ENCODE measurements around the gene GRIA4. TPM values are rescaled to one million over a fixed set of nuclear protein-coding genes. Genes with fewer than 3 reads are reported as not detected.
"Not testable (repeated sequence)": the region's sequence is repeated elsewhere in the genome, so short reads cannot be mapped to it uniquely, and the experiment has no call there.

The GRIA4 gene
- polyA plus RNA-seq, 3 donors: 0.19 to 0.26 TPM; not detected in 1

DNA sequence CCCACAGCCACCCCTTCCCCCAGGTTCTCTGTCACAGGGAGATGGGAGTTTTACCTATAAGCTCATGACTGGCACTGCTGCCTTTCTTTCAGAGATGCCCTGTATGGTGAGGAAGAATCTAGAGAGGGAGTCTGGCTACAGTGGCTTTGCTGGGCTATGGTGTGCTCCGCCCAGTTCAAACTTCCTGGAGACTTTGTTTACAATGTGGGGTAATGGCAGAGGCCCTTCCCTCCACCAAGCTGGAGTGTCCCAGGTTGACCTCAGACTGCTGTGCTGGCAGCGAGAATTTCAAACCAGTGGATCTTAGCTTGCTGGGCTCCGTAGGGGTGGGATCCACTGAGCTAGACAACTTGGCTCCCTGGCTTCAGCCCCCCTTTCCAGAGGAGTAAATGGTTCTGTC lies 268.6 kb downstream of the GRIA4 start:
- WGBS, 3 donors: 75 to 89% (median 81%) methylated on average over 3 of the region's 3 CpGs
- no peak overlapping the region for H3K27ac ChIP-seq (ENCODE audit: low read depth, low read length)

DNA sequence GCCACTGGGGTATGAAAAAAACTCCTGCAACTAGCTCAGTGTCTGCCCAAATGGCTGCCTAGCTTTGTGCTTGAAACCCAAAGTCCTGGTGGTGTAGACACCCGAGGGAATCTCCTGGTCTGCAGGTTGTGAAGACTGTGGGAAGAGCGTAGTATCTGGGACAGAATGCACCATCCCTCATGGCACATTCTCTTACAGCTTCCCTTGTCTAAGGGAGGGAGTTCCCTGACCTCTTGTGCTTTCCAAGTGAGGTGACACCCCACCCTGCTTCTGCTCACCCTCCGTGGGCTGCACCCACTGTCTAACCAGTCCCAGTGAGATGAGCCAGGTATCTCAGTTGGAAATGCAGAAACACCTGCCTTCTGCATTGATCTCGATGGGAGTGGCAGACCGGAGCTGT lies 269.1 kb downstream of the GRIA4 start:
- 53 to 79% (median 73%) methylated on average over 5 of the region's 5 CpGs for WGBS, 3 donors

DNA sequence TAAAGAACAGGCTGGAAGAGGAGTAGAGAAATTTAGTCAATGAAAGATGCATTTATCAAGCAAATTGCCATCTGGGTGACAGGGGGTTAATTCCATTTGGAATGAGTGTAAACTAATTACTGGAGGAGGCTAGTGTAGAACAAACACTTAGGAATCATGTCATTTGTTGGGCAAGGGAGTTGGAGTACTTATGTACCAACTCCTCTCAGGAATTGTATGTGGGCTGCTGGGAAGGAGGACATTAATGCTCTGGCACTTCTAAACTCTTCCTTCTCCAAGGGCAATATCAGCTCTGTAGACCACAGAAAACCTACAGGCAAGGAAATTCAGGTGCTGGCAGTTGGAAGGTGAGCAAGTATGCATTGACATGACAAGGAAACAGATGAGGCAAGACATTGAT lies 271.2 kb downstream of the GRIA4 start:
- no peak overlapping the region for H3K27ac ChIP-seq (ENCODE audit: low read depth, low read length)

More for the DNA sequence above, 269.1 kb downstream of the GRIA4 start:
- not testable (repeated sequence) for H3K27ac ChIP-seq (ENCODE audit: low read depth, low read length)

DNA sequence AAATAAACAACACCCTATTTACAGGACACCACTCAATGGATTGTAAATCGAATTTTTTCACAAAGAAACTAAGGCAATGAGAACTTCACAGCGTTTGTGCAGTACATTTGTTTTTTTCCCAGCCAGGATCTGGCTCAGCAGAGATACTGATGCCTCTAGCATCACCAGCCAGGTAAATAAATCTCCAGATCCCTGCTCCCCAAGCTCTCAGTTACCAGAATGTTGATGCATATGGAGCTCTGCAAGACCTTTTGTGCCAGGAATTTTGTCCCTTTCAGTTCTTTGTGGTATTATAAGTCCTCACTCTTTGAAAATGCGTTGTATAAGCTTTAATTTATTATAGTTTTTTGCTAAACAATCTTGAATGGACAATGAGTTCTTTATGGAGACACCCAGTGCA lies 274.6 kb downstream of the GRIA4 start:
- H3K27ac ChIP-seq (ENCODE audit: low read depth, low read length): no peak overlapping the region
- WGBS, 3 donors: 61 to 68% (median 66%) methylated on average over 3 of the region's 3 CpGs

DNA sequence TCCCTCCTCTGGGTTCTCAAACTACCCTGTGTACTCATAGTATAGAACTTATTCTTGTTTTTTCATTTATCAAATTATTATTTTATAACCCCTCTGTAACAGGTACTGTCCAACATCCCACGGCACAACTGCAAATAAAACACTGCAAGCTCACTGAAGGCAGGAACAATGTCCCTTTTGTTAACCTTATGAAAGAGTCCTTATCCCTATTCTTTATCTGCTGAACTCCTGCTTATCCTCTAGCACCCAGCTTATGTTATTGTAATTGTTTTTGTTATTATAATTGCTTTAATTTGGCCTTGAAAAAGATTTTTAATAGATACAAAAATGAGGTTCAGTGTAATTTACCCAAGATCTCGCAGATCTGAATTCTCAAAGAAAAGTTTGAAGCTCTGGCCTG lies 281.8 kb downstream of the GRIA4 start:
- 56 to 86% (median 81%) methylated on average over 2 of the region's 2 CpGs for WGBS, 3 donors
- H3K27ac ChIP-seq (ENCODE audit: low read depth, low read length): no peak overlapping the region

DNA sequence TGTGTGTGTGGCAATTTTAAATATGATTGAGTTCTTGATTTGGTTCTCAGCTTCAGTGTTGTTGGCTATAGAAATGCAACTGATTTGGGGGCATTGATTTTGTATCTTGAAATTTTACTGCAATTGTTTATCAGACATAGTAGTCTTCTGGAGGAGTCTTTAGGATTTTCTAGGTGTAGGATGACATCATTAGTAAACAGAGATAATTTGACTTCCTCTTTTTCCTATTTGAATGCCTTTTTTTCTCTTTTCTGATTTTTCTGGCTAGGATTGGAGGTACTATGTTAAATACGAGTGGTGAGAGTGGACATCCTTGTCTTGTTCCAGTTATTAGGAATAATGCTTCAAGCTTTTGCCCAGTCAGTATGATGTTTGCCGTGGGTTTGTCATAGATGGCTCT lies 287.3 kb downstream of the GRIA4 start:
- WGBS, 3 donors: 85 to 92% (median 86%) methylated on average over 2 of the region's 2 CpGs
- H3K27ac ChIP-seq (ENCODE audit: low read depth, low read length): no peak overlapping the region

DNA sequence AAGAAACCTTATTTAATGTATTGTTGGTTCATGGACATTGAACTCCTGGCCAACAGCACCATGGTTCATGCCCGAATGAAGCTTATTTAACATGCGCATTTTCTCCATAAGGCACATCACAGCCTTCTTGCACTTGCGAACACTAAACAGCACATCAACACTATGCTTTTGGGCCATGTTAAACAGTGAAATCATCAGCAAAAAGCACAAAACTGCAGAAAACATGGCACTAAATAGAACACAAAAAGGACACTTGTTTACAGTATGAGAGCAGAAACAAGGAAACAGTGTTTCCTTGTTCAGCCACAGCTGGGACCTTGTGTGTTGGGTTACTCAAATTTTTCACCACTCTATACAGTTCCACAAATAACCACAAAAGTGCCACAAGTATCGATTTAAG lies 289.9 kb downstream of the GRIA4 start:
- H3K27ac ChIP-seq (ENCODE audit: low read depth, low read length): no peak overlapping the region
- WGBS, 3 donors: 87 to 88% (median 88%) methylated on average over 4 of the region's 4 CpGs

DNA sequence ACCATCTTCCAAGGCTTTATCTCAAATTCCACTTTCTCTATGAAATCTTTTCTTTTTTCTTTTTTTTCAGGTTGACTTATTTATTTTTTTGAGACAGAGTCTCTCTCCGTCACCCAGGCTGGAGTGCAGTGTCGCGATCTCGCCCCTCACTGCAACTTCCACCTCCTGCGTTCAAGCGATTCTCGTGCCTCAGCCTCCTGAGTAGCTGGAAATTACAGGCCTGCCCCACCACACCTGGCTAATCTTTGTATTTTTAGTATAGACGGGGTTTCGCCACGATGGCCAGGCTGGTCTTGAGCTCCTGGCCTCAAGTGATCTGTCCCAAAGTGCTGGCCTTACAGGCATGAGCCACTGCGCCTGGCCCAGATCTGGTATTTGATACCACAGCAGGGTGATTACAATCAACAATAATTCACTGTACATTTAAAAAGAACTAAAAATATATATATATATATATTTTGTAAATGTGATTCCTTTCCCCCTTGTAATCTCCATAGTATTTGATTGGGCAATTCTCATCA lies 290.7 kb downstream of the GRIA4 start:
- WGBS, 3 donors: 95 to 97% (median 95%) methylated on average over 11 of the region's 11 CpGs
- no peak overlapping the region for H3K27ac ChIP-seq (ENCODE audit: low read depth, low read length)

DNA sequence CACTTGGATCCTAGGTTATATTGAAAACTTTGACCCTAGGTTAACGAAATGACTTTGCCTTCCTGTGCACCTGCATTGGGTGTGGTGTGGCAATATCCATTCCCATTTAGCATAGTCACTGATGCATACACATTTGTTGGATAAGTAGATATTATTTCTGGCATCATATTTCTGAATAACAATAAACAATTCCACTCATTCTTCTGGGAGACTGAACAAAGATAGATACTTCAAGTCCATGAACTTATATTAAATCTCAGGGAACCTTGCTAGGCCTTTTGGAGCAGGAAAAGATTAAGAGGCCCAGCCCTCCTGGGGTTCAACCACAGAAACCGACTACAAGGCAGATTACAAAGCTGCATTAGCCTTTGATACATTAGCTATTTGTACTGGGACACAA lies 293.2 kb downstream of the GRIA4 start:
- WGBS, 3 donors: 58 to 66% (median 65%) methylated on average over 2 of the region's 2 CpGs
- no peak overlapping the region for H3K27ac ChIP-seq (ENCODE audit: low read depth, low read length)

DNA sequence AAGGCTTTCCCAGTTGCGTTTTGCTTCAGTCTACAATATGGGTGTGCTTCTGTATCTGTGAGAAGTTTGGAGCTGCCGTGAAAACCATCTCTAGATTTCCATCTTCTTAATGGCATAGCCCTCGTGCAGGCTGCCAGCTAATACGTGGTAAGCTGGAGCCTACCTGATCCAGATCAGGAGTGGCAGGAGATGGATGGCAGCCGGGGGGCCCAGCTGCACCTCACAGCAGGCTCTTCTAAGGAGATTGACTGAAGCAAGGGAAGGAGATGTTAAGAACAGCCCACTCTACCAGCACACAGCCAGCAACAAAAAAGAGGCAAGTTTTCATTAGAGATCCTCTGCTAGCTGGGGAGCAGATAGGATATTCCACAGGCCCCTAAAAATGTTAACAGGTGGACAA lies 296.6 kb downstream of the GRIA4 start:
- H3K27ac ChIP-seq (ENCODE audit: low read depth, low read length): no peak overlapping the region
- WGBS, 3 donors: 75 to 84% (median 78%) methylated on average over 5 of the region's 5 CpGs

DNA sequence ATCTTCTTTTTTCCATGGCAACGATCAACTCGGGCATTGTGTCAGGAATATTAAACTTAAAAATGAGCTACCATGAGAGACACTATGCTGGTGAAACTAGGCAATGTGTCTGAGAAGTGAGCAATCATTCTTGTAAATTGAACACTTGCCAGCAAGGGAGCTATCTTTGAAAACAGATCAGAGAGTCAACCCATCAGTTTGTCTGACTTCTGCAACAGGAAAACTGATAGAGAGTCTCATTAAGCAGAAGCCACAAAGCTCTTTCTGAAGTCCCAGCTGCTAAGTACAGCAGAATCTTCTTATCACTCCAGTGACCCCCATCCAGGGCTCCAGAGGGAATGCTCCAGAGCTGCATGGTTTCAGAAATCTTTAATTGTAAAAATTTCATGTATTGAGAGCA lies 297.4 kb downstream of the GRIA4 start:
- H3K27ac ChIP-seq (ENCODE audit: low read depth, low read length): no peak overlapping the region
- WGBS, 3 donors: 76 to 87% (median 77%) methylated on average over 2 of the region's 2 CpGs

DNA sequence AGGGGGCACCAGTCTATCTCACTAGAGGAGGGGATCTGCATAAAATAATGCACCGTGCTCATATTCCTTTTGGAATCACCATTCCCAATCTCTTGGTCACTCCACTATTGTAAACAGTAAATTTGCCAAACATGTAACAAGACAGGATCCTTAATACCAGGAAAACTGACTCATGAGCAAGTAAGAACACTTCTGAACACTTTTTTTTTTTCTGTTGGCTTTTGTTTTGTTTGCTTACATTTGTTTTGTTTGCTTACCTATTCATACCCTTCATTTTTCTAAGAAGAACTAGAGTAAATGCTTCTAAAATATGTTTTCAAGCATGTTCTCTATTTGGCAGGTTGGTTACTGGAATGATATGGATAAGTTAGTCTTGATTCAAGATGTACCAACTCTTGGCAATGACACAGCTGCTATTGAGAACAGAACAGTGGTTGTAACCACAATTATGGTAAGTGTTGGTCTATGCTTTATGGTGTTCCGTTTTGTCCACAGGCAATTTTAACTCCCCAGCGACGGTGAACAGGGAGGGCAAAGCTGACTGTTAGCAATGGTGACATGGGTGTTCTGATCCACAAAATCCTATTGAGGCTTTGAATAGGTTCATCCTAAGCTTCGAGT lies 300.3 kb downstream of the GRIA4 start:
- WGBS, 3 donors: 81 to 89% (median 85%) methylated on average over 5 of the region's 5 CpGs
- no peak overlapping the region for H3K27ac ChIP-seq (ENCODE audit: low read depth, low read length)

DNA sequence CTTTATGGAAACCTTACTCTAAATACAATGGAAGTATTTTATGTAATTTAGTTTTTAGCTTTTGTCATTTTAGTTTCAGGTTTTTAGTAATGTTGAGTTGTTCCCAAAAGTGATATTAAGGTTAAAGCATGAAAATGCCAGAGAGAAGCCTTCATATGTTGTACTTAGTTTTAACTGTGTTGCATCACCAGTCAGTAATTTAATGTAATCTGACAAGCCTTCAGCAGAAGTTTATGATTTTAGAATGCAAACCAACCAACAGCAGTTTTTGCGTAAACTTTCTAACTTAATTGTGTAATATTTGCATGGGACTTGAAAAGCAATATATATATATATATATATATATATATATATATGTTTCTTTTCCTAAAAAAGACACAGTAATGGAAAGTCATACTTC lies 301.6 kb downstream of the GRIA4 start:
- 87 to 91% (median 90%) methylated on average over 1 of the region's 1 CpG for WGBS, 3 donors
- H3K27ac ChIP-seq (ENCODE audit: low read depth, low read length): no peak overlapping the region

DNA sequence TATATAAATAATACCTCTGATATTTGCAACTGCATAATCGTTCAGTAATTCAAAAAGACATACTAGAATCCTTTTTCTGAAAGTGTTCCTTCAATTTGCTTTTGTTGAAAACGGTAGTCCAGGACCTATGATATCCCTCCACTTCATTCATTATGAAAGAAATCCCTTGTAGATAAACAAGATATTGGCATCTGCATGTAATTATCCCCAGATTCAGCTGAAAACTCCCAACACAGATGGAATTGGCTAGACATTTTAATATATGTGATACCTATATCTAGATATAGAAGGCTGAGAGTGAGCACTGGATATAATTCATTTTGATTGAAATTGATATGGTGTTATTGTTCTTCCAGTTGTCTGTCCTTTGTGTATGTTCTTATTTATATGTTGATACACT lies 302.8 kb downstream of the GRIA4 start:
- H3K27ac ChIP-seq (ENCODE audit: low read depth, low read length): no peak overlapping the region
- WGBS, 3 donors: 71 to 84% (median 83%) methylated on average over 2 of the region's 2 CpGs

DNA sequence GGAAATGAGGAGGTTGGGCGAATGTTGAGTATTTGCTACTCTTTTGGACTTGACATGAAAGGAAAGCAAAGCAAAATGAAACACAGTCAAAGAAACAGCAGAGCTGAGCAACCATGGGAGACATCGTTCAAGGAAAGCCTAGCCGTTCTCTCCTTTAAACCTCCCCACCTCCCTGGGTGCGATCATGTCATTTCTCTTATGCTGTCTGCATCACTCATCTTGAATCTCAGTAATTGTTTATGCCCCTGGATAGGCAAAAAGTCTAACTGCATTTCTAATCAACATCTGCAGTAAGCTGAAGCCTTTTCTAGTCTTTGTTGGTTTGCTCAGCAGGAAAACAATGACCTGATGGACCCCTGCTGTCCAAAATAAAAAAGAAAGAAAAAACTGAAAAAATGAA lies 305.1 kb downstream of the GRIA4 start:
- 65 to 81% (median 73%) methylated on average over 4 of the region's 4 CpGs for WGBS, 3 donors
- H3K27ac ChIP-seq (ENCODE audit: low read depth, low read length): no peak overlapping the region

DNA sequence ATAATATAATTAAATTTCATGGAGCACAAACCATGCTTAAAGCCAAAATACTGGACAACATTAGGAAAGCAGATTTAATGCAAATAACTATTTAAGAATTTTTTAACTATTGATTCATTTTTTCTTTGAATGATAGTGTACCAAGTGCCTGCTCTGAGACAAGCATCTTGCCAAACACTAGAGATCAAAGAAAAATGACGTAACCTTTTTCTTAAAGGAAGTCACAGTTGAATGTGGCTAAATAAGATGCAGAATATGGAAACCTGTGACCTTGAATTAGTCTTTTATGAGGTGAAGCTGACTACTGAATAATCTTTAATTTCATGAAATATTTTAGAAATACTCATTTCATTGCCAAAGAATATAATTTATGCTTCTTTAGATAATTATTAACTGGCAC lies 308.2 kb downstream of the GRIA4 start:
- WGBS, 3 donors: 73 to 79% (median 74%) methylated on average over 1 of the region's 1 CpG
- no peak overlapping the region for H3K27ac ChIP-seq (ENCODE audit: low read depth, low read length)

DNA sequence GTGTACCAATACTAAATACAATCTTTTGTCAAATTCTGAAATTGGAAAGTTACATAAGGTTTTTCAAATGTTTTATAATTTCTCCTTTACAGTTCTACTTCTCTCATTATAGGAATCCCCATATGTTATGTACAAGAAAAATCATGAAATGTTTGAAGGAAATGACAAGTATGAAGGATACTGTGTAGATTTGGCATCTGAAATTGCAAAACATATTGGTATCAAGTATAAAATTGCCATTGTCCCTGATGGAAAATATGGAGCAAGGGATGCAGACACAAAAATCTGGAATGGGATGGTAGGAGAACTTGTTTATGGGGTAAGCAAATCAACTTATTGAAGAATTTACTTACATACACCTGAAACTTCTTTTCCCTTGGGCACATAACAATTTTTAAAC lies 308.7 kb downstream of the GRIA4 start:
- H3K27ac ChIP-seq (ENCODE audit: low read depth, low read length): no peak overlapping the region

DNA sequence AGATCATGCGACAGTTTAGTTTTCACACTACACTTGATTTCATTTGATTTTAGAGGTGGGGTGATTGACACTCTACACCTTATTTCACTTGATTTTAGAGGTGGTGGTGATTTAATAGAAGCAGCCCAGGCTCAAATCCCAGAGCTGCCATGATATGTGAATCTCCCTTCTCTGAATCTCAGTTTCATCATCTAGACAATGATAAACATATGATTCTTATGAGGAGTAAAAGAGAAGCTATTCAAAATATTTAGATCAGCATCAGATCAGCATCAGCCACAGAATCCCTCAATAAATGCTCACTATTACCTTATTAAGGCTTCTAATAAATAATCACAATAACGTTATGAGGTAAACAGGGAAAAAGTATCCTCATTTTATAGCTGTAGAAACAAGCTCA lies 313.4 kb downstream of the GRIA4 start:
- WGBS, 3 donors: 77 to 78% (median 77%) methylated on average over 2 of the region's 2 CpGs
- no peak overlapping the region for H3K27ac ChIP-seq (ENCODE audit: low read depth, low read length)

DNA sequence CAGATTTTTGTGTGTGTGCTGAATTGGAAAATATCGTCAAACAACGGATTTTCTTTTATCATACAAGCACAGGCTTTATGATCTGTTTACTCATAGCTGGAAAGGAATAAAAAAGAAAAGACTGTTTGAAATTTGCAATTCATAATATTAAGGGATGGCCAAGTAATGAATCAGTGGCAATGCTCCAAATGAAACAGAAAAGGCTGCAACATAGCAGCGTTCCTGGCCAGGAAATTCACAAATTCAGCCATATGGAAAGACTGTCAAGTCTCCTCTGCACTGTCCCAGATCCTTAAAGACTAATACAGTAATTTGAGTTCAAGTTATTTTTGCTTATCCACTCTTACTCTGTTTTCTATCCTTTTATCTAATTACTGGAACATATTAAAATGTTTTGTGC lies 313.9 kb downstream of the GRIA4 start:
- no peak overlapping the region for H3K27ac ChIP-seq (ENCODE audit: low read depth, low read length)
- WGBS, 3 donors: 32 to 70% (median 35%) methylated on average over 3 of the region's 3 CpGs

DNA sequence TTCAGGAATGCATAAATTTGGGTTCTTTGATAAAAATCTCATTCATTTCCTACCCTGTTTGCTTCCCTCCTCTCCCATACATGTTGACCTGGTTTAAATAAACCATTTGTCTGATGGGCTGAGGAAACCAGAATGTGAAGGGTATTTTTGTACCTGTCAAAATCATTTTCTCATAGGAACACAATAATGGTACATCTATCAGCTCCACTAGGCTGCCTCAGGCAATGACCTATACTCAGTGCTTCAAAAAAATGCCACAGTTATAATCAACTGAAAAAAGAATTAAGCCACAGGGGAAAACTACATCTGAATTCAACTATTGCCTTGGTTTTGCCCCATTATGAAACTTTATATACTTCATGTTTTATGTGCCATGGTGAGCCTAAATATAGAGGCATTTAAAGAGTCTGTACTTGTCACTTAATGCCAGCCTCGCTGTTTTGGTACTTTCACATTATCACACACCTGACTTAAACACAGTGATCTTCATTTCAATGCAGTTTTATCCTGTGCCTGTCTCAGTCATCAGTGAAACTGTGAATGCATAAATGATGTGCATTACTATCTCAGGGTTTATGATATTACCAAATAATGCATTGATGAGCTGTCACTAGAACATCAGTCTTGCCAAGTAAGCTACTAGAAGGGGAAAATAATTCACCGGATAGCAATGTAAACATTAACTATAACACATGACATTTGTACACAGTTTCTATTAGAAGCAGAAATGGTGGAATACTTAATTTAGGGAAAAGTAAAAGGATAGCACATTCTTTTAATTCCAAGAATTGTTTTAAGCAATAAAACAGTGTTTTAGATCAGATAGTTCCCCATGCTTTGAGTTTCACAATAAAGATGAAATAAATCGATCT lies 319.4 kb downstream of the GRIA4 start:
- WGBS, 3 donors: 41 to 63% (median 63%) methylated on average over 3 of the region's 3 CpGs
- no peak overlapping the region for H3K27ac ChIP-seq (ENCODE audit: low read depth, low read length)
